ENCODE measurements around the gene THSD1.

THSD1 gene

DNA sequence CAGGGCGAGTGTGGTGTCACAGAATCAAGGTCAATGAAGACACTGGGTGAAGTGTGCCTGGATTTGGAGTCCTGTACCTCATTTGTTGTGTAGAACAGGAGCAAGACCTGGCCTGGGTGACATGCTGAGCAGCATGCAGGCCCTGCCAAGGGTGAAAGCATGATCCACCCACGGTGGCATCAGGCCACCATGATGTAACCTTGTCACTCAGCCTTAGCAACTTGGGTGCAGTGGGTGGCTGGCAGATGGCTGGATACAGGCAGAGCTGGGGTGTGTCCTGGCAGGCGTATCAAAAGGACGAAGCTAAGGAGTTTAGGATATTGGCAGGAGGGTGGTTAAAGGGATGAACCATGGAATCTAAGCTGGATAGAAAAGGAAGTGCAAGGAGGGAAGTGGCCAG lies 10.3 kb downstream of the THSD1 start:
- no peak overlapping the region for H3K4me3 ChIP-seq (ENCODE audit: control insufficient read depth, low read depth, low read length)
- DNase-seq (ENCODE audit: low read depth): no peak
- TF ChIP-seq, protein P1, sequence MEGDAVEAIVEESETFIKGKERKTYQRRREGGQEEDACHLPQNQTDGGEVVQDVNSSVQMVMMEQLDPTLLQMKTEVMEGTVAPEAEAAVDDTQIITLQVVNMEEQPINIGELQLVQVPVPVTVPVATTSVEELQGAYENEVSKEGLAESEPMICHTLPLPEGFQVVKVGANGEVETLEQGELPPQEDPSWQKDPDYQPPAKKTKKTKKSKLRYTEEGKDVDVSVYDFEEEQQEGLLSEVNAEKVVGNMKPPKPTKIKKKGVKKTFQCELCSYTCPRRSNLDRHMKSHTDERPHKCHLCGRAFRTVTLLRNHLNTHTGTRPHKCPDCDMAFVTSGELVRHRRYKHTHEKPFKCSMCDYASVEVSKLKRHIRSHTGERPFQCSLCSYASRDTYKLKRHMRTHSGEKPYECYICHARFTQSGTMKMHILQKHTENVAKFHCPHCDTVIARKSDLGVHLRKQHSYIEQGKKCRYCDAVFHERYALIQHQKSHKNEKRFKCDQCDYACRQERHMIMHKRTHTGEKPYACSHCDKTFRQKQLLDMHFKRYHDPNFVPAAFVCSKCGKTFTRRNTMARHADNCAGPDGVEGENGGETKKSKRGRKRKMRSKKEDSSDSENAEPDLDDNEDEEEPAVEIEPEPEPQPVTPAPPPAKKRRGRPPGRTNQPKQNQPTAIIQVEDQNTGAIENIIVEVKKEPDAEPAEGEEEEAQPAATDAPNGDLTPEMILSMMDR (IDR thresholded peaks at IDR 0.05; ENCODE audit: control insufficient read depth, insufficient read depth, low read depth, low read length, missing control alignments): no peak

DNA sequence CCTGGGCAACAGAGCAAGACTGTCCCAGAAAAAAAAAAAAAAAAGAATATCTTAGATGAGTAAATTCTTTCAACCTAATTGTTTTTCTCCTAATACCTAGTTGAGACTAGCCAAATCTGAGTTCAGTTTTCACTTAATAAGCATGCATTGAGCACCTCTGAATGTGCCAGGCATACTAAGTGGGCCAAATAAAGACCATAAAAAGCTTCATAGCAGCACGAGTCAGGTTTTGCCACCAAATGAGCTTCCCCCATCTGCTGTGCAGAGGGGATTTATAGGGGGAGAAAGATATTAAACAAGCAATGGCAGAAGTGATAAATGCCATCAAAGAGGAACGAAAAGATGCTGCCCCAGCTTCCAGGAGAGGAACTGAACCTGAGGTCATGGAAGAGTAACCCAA lies 11.4 kb downstream of the THSD1 start:
- H3K4me3 ChIP-seq (ENCODE audit: control insufficient read depth, low read depth, low read length): no peak overlapping the region
- DNase-seq (ENCODE audit: low read depth): no peak
- TF ChIP-seq, protein P1 (IDR thresholded peaks at IDR 0.05; ENCODE audit: control insufficient read depth, insufficient read depth, low read depth, low read length, missing control alignments): no peak

DNA sequence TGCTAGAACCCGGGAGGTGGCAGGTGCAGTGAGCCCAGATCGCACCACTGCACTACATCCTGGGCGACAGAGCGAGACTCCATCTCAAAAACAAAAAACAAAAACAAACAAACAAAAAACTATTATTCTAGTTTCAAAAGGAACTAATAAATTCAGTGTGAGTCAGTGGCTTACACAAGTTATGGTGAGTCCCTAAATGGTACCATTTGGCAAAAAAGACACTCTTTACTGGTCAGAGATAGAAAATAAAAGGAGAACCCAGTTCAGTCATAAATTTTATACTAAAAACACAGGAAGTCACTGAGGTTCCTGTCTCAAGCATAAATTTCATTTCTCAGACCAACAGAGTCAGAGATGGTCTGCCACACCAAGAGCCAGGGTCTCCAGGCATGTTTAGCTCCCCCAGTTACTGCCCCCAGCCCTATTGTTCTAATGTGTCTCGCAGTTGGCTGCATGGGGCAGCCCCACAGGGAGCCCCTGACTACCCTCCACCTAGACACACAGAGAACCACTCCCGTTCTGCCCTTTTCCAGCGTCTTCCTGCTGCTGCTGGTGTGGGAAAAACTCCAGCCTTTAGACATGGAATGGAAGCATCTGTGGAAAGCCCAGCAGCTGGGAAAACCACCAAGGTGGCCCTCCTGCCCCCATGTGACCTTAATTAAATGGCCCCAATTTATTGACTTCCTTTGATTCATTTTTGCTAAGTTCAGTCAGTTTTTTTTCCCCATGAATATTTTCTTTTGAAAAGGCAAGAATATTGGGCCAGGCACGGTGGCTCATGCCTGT lies 12.2 kb downstream of the THSD1 start:
- no peak overlapping the region for H3K4me3 ChIP-seq (ENCODE audit: control insufficient read depth, low read depth, low read length)
- DNase-seq (ENCODE audit: low read depth): no peak
- TF ChIP-seq, protein P1 (IDR thresholded peaks at IDR 0.05; ENCODE audit: control insufficient read depth, insufficient read depth, low read depth, low read length, missing control alignments): no peak

DNA sequence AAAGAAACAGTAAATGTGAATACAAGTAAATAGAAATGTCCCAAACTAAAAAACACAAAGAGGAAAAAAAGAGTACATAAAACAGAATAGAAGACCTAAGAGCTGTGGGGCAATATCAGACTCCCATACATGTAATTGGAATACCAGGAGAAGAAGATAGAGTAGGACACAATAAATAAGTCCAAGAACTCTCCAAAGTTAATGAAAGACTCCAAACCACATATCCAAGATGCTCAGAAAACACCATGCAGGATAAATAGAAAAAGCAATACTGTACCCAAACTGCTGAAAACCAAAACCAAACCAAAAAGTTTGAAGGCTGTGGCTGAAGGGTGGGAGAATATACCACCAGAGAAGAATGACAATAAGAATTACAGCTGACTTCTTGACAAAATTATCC lies 18.3 kb downstream of the THSD1 start:
- no peak for DNase-seq (ENCODE audit: low read depth)
- H3K4me3 ChIP-seq (ENCODE audit: control insufficient read depth, low read depth, low read length): no peak overlapping the region
- TF ChIP-seq, protein P1 (IDR thresholded peaks at IDR 0.05; ENCODE audit: control insufficient read depth, insufficient read depth, low read depth, low read length, missing control alignments): no peak

DNA sequence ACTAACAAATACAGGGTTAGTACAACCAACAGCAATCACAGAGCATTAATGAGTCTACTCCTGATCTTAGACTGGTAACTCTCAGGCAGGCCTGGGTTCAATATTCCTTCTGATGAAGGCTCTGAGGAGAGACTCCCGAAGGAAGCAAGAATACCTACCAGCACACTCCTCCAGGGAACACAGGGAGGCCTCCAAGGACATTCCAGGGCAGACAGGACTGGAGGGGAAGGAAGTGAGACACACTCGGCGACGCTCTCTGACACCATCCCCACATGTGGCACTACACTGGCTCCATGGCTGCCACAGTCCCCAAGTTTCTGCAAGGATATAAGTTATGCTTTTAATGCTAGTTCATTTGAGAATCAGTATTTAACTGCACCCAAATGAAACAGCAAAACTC lies 20.1 kb downstream of the THSD1 start:
- TF ChIP-seq, protein P1 (IDR thresholded peaks at IDR 0.05; ENCODE audit: control insufficient read depth, insufficient read depth, low read depth, low read length, missing control alignments): no peak
- DNase-seq (ENCODE audit: low read depth): no peak
- H3K4me3 ChIP-seq (ENCODE audit: control insufficient read depth, low read depth, low read length): no peak overlapping the region

DNA sequence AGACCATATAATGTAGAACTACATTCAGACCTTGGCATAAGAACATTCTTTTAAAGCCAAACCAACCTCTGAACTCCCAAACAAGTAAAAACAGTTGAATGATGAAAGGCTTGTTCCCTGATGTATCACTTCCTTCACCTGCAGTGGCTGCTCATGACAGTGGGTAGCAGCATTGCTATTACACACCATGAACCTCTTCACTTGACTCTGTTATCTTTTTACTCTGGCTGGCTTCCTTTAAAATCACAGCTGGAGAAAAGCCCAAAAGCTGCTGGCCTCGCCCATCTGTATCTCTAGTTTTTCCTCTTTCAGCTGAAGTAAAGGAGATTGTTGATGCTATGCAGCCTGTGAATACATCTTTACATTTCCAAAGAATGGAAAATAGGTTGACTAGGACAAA lies 22.6 kb downstream of the THSD1 start:
- DNase-seq (ENCODE audit: low read depth): no peak
- TF ChIP-seq, protein P1 (IDR thresholded peaks at IDR 0.05; ENCODE audit: control insufficient read depth, insufficient read depth, low read depth, low read length, missing control alignments): no peak
- no peak overlapping the region for H3K4me3 ChIP-seq (ENCODE audit: control insufficient read depth, low read depth, low read length)
